ACHN (cell line): ENCODE data around the gene DNAJB12.
"Not testable (repeated sequence)": the region's sequence is repeated elsewhere in the genome, so short reads cannot be mapped to it uniquely, and the experiment has no call there.

ENCODE experiments used
- DNase-seq: peaks from one replicate; pipeline ENCODE4 v3.0.0-alpha.2; 2015
- in situ Hi-C: cut with HindIII; loops from 2 replicates; pipeline ENCODE4 v1.10.0; 2017; ENCODE audit warnings: low sequenced_read_pairs, low pct_ligation_motif_present, low pct_unique_long_range_greater_than_20kb

The DNAJB12 gene

GRCh38 chr10:72356987-72357386, 2.3 kb upstream of the DNAJB12 start:
- in situ Hi-C loops, result no loop called here

DNA sequence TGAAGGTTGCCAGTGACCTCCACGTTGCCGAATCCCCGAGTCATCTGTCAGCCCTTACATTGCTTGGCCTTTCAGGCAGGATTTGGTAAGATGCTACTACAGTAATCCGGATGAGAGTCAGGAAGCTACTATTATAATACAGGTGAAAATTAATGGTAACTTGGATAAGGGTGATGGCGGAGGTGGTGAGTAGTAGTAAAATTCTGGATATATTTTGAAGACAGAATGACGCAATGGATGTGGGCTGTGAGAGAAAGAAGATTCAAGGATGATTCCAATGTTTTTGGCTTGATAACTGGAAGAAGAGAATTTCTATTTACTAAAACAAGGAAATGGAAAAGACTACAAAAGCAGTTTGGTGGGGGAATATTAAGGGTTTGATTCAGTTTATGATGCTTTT, 1.4 kb upstream of the DNAJB12 start:
- no peak for DNase-seq
- in situ Hi-C loops, result no loop called here

More at GRCh38 chr10:72356987-72357386, 2.3 kb upstream of the DNAJB12 start:
- DNase-seq, result no peak

- in situ Hi-C loops, result no loop called here
- no peak for DNase-seq
These were observed 466 bp upstream of the DNAJB12 start for GRCh38 chr10:72355214-72355555.

DNA sequence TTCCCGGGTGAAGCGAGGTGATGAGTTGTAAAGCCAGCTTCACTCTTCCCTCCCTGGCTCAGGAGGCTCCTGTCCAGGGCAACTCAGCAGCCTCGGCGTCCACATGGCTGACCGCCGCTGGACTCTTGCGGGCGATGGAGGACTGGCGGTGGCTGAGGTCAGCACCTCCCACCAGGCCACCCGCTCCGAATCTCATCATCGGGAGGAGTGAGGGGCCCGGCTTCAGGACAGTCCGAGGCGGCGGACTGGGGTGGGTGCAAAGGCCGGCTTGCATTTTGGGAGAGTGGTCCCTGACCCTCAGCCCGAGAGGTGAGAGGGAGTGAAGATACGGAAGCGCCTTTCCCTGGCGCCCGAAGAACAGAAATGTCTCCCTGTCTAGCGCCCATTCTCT, 759 bp downstream of the DNAJB12 start:
- DNase-seq, result peak; percentile 48
- in situ Hi-C loops, result no loop called here

GRCh38 chr10:72353028-72353964, 1.4 kb downstream of the DNAJB12 start:
- no peak for DNase-seq
- in situ Hi-C loops, result no loop called here

DNA sequence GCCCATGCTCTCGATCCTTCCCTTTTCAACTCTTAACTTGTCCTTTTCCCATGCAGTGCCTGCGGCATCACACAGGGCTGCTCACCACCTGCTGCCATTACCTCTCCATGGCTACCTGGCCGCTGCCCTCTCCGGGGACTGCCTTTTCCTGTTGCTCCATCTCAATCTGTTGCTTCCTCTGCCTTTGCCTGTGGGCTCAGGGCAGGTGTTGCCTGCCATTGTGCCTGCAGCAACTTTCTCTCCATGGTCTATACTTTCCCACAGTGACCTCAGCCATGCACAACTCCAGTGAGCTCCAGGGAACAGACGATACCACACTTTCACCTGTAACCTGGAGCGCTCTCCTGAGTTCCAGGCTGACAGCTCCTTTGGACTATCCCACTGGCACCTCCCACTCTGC, 3.2 kb downstream of the DNAJB12 start:
- no peak for DNase-seq
- in situ Hi-C loops, result no loop called here

DNA sequence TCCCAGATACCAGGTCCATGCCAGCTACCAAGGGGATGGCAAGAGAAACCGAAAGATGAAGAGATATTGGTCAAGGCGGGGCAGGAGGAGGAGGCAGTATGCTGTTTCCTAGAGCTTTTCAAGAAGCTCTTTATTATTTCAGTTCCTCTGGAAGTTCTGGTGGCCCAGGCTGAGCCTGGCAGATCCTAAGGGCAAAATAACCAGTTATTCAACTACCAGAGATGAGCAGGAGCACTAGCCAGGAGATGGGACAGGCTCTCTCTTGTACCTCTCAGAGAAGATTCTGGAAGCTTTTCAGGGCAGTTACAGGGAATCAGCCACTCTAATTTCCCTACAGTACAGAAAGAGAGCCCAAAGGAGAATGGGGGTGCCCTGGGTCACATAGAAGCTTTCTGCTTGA, 5.3 kb downstream of the DNAJB12 start:
- DNase-seq, result no peak
- in situ Hi-C loops, result no loop called here

DNA sequence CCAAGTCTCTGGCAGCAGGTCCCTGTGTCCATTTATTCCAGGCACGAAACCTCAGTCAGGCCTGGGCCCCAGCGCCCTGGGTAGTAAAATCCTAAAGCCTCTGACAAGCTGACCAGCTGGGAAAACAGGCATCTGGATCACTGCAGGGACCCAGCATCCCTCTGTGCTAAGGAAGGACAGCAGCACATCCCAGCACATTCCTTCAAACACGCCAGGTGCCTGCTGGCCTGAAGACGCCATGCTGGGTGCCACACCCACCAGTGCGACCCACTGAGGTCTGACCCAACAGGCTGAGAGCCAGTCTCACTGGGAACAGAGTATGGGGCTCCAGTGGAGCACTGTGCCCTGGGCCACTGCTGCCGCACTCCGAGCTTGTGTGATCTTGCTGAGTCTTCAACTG, 6.4 kb downstream of the DNAJB12 start:
- no peak for DNase-seq
- in situ Hi-C loops, result no loop called here

- in situ Hi-C loops, DNase-seq: not testable (repeated sequence)
These were observed 8.6 kb downstream of the DNAJB12 start for GRCh38 chr10:72346117-72346516.

DNA sequence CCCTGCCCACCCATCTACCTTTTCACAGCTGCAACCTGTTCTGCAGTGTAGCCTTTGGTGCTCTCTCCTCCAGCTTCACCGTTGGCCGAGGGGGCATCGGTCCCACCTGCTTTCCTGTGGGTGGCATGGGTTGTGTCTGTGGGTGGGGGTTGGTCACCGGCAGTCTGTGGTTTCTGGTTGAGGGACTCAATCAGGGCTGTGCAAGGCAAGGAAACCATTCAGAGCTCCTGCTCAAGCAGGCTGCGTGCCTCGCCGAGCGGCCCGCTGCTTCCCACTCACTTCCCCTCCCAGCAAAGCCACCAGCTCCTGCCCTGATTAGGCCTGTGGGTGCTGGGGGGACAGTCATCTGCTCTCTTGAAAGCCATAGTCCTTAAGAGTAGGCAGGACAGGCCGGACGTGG, 9.8 kb downstream of the DNAJB12 start:
- in situ Hi-C loops, result no loop called here
- no peak for DNase-seq

DNA sequence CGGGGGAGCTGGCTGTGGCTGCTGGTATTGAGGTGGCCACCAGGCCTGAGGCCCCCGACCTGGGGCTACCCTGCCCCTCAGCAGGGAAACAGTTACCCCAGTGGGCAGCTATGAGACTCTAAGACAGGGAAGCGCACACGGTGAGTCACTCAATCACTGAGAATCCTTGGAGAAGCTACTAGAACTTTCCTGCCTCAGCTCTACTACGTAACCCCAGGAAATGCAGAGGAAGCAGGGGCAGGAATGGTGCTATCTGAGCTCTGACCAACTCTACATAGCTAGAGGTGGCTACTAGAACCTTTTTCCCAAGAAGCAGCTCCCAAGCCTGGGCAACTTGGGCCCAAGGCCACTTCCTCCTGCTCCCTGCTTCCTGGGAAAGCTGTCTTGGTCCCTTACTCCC, 11.8 kb downstream of the DNAJB12 start:
- in situ Hi-C loops, result no loop called here
- DNase-seq, result no peak

- in situ Hi-C loops, result no loop called here
- peak; percentile 59 for DNase-seq
These were observed 14.0 kb downstream of the DNAJB12 start for GRCh38 chr10:72340510-72341261.

- in situ Hi-C loops, result no loop called here
- DNase-seq, result no peak
These were observed 16.5 kb downstream of the DNAJB12 start for GRCh38 chr10:72338180-72338579.

- in situ Hi-C loops, result no loop called here
- no peak for DNase-seq
These were observed 17.0 kb downstream of the DNAJB12 start for GRCh38 chr10:72337722-72338121.

GRCh38 chr10:72337039-72337629, 17.6 kb downstream of the DNAJB12 start:
- in situ Hi-C loops, result no loop called here
- peak; percentile 79 for DNase-seq

DNA sequence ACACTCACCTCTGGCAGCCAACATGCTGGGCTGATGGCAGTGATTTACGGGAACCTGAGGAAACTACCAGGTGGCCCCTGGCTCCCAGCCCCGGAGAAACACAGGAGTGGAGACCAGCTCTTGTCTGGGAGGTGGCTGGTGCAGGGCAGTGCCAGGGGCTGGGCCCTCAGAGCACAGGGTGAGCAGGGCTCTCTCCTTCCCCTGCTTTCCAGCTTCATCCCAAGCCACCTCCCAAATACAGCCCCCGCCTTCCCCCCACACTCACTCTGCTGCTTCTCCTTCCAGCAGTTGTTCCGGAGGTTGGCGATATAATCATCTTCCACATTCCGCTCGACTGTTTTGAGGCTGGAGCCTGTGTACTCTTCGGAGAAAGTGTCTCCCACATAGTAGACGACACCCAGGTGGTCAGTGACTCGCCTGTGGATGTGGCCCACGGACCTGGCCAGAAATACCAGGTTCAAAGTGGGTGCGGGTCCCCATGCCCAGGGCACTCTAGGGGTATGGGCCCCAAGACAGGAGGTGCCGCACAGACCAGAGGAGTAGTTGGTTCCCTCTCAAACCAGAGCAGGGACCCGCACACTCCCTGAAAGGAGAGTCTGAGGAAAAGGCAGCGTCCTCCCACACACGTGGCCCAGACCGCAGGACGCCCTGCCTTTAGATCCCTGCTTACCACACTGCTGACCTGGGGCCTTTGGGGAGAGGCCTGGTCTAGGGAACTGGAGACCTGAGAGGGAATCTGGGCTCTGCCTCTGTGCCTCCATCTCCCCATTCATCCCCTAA, 18.3 kb downstream of the DNAJB12 start:
- no peak for DNase-seq
- in situ Hi-C loops, result no loop called here

DNA sequence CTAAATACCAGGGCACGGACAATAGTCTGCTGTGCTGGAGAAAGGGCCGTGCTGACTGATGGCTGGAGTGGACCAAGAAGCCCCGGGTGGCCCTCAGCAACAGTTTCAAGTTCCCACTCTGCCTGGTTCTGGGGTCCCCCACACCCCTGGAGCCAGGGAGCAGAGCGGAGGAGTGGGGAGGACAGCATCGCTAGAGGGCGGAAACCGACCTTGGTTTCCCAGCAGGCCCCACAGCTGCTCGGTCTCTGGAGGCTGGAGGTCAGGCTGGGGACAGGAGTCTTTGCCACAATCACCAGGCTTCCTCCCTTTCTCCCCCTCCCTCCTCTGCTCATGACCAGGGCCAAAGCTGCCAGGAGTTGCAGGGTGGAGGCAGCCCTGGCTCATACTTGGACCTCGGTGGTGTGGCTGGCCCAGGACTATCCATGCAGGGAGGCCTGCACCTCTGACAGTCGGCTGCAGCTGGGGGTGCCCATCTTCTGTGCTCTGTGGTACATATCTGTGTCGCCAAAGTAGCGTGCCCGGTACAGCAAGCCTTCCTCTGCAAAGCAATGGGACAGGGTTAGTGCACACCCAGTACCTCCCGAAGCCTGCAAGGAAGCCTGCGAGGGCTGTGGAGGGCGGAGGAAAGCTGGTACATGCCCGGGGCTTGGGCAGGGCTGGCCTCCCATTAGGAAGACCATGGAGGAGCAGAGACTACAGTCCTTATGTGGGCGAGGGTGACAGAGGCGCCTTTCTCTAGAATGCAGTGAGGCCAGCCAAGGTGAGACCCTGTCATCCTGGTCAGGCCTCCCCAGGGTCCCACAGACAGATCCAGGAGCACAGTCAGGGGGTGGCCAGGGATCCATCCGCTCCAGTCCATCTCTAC, 19.1 kb downstream of the DNAJB12 start:
- peak; percentile 48 for DNase-seq

GRCh38 chr10:72334825-72335393, 19.8 kb downstream of the DNAJB12 start:
- in situ Hi-C loops, result no loop called here

More for the DNA sequence above, 19.1 kb downstream of the DNAJB12 start:
- in situ Hi-C loops, result no loop called here

More at GRCh38 chr10:72334825-72335393, 19.8 kb downstream of the DNAJB12 start:
- peak; percentile 97 for DNase-seq
